Stomach (tissue), 4 donors: Measurements from ENCODE around the gene NXN.
"Not testable (repeated sequence)": the region's sequence is repeated elsewhere in the genome, so short reads cannot be mapped to it uniquely, and the experiment has no call there.

Experiments used
- EP300 ChIP-seq: sonication (generic); formaldehyde crosslinking; IDR thresholded peaks from one replicate; pipeline ENCODE4 v1.6.1; 2017; ENCODE audit warnings: antibody characterized with exemption
- POLR2A ChIP-seq, 4 donors: fragments of 450-650 bp; IDR thresholded peaks; one replicate each; pipeline ENCODE4 v1.6.1; 2016; ENCODE audit warnings: antibody characterized with exemption in 4 of 4, control low read depth in 2 of 4, mild to moderate bottlenecking in 1 of 4, moderate library complexity in 1 of 4
- POLR2AphosphoS5 ChIP-seq, 3 donors: sonication (generic); formaldehyde crosslinking; IDR thresholded peaks; one replicate each; pipeline ENCODE4 v1.6.1; 2016; ENCODE audit warnings: antibody characterized with exemption in 3 of 3
- TF ChIP-seq, protein P1 (sequence below), 7 experiments: fragments of 450-650 bp in 4 of 7; fragments of 200-600 bp in 3 of 7; sonication (generic) in 3 of 7; IDR thresholded peaks; one replicate each; pipeline ENCODE4 v1.5.1; 2016 to 2019; ENCODE audit warnings: antibody characterized with exemption in 7 of 7, control low read depth in 2 of 7, mild to moderate bottlenecking in 1 of 7

- TF ChIP-seq, protein P1, sequence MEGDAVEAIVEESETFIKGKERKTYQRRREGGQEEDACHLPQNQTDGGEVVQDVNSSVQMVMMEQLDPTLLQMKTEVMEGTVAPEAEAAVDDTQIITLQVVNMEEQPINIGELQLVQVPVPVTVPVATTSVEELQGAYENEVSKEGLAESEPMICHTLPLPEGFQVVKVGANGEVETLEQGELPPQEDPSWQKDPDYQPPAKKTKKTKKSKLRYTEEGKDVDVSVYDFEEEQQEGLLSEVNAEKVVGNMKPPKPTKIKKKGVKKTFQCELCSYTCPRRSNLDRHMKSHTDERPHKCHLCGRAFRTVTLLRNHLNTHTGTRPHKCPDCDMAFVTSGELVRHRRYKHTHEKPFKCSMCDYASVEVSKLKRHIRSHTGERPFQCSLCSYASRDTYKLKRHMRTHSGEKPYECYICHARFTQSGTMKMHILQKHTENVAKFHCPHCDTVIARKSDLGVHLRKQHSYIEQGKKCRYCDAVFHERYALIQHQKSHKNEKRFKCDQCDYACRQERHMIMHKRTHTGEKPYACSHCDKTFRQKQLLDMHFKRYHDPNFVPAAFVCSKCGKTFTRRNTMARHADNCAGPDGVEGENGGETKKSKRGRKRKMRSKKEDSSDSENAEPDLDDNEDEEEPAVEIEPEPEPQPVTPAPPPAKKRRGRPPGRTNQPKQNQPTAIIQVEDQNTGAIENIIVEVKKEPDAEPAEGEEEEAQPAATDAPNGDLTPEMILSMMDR (IDR thresholded peaks at IDR 0.05): not testable (repeated sequence)
- TF ChIP-seq POLR2A (IDR thresholded peaks at IDR 0.05); POLR2AphosphoS5 (IDR thresholded peaks at IDR 0.05); EP300: not testable (repeated sequence)
Observed at GRCh38 chr17:852850-853249, 126.7 kb downstream of the NXN start.
